Keratinocyte (primary cell): ENCODE measurements around the gene ZC3H12C.

Experiments used
- CTCF ChIP-seq, 3 experiments: IDR thresholded peaks in 1 of 3; conservative IDR thresholded peaks in 1 of 3; optimal IDR thresholded peaks in 1 of 3; 2 replicates in 2 of 3; 3 replicates in 1 of 3; pipeline versions ENCODE3 to v1.5.1; 2011; ENCODE audit warnings: low read length in 3 of 3, mild to moderate bottlenecking in 3 of 3, moderate library complexity in 2 of 3, control low read depth in 1 of 3, inconsistent platforms in 1 of 3; ENCODE audit not compliant: insufficient read depth in 2 of 3; ENCODE audit errors: extremely low read depth in 1 of 3
- EZH2 ChIP-seq: IDR thresholded peaks from one replicate; pipeline ENCODE4 v1.6.1; 2012; ENCODE audit warnings: inconsistent platforms, mild to moderate bottlenecking, low read length, moderate library complexity

DNA sequence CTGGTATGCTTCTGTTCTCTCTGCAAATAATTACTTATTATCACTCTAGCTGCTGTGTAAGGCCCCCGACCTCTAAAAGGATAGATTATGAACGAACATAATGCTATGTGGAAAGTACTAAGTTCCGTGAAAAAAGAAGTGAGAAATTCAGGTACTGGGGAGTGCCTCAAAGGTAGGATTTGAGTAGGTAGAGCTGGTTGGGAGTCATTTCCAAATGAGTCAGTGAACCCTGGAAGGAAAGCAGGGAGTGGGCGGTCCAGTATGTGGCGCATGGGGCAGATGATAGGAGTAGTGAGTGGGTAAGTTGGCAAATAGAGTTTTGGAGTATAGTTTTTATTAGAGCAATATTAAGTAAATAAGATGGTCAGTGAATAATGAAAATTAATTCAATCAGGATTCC, 2.4 kb downstream of the ZC3H12C start:
- TF ChIP-seq EZH2 = no peak
- TF ChIP-seq CTCF (optimal IDR thresholded peaks at IDR 0.05 in 1 of 3, IDR thresholded peaks at IDR 0.05 in 1 of 3, conservative IDR thresholded peaks at IDR 0.05 in 1 of 3; ENCODE audit: extremely low read depth in 1 of 3, insufficient read depth in 2 of 3, low read length in 3 of 3) = no peak
